ENCODE results near the gene GRIA4.

GRIA4 gene

DNA sequence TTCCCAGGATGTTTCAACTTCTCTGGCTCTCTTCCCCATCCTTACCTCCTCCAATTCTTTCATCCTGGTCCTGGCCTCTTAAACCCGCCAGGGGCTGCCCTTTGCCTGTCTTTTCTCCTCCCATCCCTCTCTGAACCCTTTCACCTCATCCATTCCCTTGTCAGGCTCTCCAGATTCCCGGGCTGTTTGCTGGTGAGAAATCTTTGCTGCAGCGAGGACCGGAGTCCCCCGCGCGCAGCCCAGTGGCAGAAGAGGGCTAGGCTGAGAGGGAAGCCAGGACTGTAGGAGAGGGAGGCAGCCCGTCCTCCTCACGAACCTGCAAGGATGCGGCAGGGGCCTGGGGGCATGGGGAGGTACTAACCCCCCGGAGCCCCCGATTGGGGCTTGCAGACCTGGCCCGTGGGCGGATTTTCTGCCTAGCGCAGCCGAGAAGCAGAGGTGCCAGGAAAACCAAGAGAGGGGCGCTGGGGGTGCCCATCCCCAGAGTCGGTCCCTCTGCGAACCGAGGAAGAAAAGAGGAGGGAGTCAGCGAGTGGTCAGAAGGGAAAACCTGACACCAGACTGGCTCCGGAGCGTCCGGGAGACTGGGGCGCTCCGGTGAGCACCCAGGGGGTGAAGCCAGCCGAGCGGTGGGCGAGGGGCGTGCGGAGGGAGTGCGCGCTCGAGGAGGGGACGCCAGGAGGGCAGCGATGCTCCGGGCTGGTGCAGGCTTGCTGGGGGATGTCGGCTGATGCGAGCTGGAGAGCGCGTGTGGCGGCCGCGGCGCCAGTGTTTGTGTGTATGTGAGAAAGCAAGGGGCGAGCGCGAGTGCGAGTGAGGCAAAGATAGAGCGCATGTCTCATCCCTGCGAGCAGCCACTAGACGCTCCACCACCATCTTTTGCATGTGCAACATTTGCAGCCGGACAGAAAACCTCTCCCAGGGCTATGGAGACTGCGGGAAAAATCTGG, at the start of gene GRIA4:
GRIA4 (plus strand) TSS at position 242 of the 950 bp plus-strand sequence. CDS start 925 bp downstream, outside the sequence.
- DNase-seq (ENCODE audit: insufficient read length, low spot score) (no peak), FAIRE-seq (no peak)

- no peak for DNase-seq (ENCODE audit: insufficient read length, low spot score)
- FAIRE-seq, result no peak
Measured at GRCh38 chr11:105573091-105573490, 36.8 kb upstream of the GRIA4 start.

DNA sequence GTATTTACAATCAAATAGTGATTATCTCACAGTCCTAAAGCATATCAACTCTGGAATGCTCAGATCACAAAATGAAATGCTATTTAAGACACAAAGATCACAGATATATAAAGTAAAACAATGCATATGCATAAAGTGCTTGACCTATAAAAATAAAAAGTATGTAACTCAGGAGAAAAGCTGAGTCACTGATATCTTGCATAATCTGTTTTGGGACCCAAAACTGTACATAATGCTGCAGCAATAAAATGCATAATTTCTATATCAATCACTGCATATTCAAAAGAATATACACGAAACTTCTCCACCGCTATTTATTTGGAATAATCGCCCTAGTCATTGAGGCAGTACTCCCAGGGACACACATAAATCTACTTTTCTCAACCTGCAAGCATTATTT, 34.9 kb upstream of the GRIA4 start:
- DNase-seq (ENCODE audit: insufficient read length, low spot score), result no peak
- no peak for FAIRE-seq

DNA sequence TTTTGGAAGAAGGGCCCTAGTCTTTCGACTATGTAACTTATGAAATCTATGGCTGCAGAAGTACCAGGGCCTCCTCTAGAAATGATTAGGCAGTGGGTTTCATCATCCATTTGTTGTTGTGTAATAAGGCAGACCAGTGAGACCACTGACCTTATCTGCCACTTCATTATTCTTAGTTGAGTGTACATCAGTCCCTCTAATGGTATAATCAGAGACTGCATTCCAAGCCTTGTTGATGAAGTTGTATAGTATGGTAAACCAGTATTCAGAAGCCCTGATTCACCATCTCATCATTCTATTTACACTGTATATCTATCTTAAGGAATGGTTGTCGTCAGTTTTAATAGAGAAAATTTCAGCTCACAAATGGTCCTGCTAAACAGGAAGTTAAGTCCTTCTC, 32.2 kb upstream of the GRIA4 start:
- no peak for DNase-seq (ENCODE audit: insufficient read length, low spot score)
- no peak for FAIRE-seq

GRCh38 chr11:105579111-105579510, 30.8 kb upstream of the GRIA4 start:
- no peak for DNase-seq (ENCODE audit: insufficient read length, low spot score)
- FAIRE-seq, result no peak

DNA sequence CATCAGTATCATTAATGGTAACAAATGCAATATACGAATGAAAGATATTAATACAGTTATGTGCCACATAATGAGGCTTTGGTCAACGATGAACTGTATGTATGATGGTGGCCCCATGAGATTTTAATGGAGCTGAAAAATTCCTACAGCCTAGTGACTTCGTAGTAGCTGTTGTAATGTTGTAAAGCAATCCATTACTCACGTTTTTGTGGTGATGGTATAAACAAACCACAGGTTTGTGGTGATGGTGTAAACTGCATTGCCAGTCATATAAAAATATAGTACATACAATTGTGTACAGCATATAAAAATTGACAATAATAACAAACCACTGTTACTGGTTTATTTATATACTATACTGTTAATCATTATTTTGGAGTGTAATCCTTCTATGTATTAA, 27.4 kb upstream of the GRIA4 start:
- DNase-seq (ENCODE audit: insufficient read length, low spot score), result no peak

DNA sequence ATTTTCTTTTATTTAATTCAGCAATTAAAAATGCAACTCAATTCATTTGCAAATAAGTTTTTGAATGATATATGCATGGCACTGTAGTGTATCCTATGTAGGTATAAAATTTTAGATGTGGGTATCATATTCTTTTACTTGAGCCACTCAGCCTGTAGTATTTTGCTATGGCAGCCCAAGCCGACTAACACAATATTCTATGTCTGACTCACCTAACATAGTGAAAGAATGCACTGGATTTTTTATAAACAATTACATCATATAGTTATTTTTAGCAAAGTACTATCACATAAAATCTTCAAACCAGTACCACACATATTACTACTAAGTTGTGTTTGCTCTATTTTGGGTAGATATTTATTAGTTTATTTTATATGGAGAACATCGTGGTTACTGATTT, 21.9 kb upstream of the GRIA4 start:
- no peak for FAIRE-seq
- no peak for DNase-seq (ENCODE audit: insufficient read length, low spot score)

More for the DNA sequence above, 27.4 kb upstream of the GRIA4 start:
- no peak for FAIRE-seq

GRCh38 chr11:105589346-105589745, 20.5 kb upstream of the GRIA4 start:
- DNase-seq (ENCODE audit: insufficient read length, low spot score) (no peak), FAIRE-seq (no peak)

DNA sequence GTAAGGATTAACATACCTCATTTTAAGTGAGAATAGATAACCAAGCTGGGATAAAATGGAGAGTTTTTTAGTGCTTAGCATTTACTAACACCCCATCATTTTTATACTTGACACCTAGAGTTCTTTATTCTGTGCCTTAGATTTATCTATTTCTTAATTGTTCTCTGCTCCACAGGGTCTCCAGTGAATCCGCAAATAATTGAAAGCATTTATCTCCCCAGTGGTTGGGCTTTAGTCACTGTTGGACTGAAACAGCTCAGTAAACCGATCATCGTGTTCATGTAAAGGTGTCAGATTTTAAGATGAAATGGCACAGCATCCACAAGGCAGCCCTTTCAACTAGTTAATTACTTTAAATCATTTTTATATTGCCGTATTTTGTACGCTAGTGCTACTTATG, 17.8 kb upstream of the GRIA4 start:
- FAIRE-seq, result no peak
- no peak for DNase-seq (ENCODE audit: insufficient read length, low spot score)

- DNase-seq (ENCODE audit: insufficient read length, low spot score) (no peak), FAIRE-seq (no peak)
Measured at GRCh38 chr11:105598371-105598770, 11.5 kb upstream of the GRIA4 start.

DNA sequence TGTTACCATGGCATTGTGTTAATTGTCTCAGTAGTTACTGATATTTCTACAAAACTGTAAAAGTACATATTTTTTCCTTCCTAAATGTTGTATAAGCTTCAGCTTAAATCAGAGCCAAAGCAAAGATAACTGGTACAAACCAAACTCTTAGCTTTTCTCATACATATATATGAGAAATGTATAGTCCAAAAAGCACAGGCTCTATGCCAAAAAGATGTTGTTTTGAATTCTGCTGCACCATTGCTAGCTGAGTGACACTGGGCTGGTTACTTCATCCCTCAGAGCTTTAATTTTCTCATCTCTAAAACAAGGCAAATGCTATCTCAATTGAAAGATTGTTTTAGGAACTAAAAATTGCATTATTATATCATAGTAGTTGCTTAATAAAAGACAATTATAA, 6.7 kb upstream of the GRIA4 start:
- FAIRE-seq (no peak), DNase-seq (ENCODE audit: insufficient read length, low spot score) (no peak)

GRCh38 chr11:105609341-105609781, 512 bp upstream of the GRIA4 start:
- DNase-seq (ENCODE audit: insufficient read length, low spot score) (no peak), FAIRE-seq (no peak)

GRCh38 chr11:105610871-105611571, 1.1 kb downstream of the GRIA4 start:
- FAIRE-seq (no peak), DNase-seq (ENCODE audit: insufficient read length, low spot score) (no peak)

DNA sequence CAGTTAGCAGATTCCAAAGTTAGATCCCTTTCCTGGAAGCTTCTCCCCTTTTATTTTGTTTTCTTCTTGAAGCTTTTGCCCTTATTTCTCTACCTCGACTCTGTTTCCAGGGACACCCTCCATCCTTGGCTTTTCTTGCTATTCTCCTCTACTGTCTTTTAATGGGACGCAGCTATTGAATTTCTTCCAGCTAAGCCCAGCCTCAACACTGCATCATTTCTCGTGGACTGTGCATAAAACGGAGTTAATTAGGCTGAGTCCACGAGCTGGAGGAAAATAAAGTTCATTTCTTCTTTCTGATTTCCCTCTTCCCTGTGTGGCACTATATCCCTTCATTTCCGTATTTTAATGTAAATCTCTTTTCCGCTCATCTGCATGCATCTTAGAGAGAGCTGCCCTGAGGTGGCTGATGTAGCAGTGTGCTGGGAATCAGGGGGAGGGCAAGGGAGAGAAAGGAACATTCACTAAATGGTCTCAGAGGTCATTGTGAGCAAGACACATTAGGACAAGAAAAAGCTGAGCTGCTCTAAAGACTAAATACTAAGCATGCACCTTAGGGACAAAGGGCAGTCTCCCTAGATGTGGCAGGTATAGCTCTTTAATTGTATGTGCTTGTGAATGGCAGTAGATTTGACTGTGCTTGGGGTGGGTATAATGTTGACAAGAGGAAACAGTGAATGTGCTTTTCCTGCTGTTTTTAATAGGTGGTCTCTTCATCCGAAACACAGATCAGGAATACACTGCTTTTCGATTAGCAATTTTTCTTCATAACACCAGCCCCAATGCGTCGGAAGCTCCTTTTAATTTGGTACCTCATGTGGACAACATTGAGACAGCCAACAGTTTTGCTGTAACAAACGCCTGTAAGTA, 1.9 kb downstream of the GRIA4 start:
- DNase-seq (ENCODE audit: insufficient read length, low spot score), result no peak

GRCh38 chr11:105612771-105613170, 2.9 kb downstream of the GRIA4 start:
- FAIRE-seq, result no peak
- DNase-seq (ENCODE audit: insufficient read length, low spot score), result no peak

More for the DNA sequence above, 1.9 kb downstream of the GRIA4 start:
- FAIRE-seq, result no peak

DNA sequence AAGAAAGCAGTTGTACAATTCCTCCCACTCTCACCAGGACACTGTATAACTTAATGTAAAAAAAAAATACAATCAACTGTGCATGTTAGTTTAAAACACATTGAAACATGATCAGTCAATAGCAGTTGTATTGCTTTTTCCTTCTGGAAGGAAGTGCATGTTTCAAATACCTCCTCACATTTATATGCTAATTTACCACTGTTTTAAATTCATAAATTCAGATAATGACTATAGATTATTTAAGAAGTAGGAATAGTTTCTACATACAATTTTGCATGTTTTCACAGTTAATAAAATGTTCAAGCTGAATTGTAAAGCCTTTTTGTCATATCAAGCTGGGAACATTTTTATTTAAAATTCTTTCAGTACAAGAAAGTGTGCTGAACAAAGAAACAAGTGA, 3.3 kb downstream of the GRIA4 start:
- DNase-seq (ENCODE audit: insufficient read length, low spot score) (no peak), FAIRE-seq (no peak)

GRCh38 chr11:105618343-105618955, 8.6 kb downstream of the GRIA4 start:
- FAIRE-seq (no peak), DNase-seq (ENCODE audit: insufficient read length, low spot score) (no peak)

- no peak for FAIRE-seq
- no peak for DNase-seq (ENCODE audit: insufficient read length, low spot score)
Measured at GRCh38 chr11:105619556-105619955, 9.7 kb downstream of the GRIA4 start.

GRCh38 chr11:105622016-105622415, 12.1 kb downstream of the GRIA4 start:
- FAIRE-seq, result no peak

GRCh38 chr11:105632316-105632715, 22.4 kb downstream of the GRIA4 start:
- FAIRE-seq (no peak), DNase-seq (ENCODE audit: insufficient read length, low spot score) (no peak)

More at GRCh38 chr11:105622016-105622415, 12.1 kb downstream of the GRIA4 start:
- DNase-seq (ENCODE audit: insufficient read length, low spot score), result no peak
